ENCODE data around the gene TECPR2.

- TF ChIP-seq POLR2AphosphoS5 (IDR thresholded peaks at IDR 0.05; ENCODE audit: low read depth, low read length) (no peak), POLR2A (IDR thresholded peaks at IDR 0.05; ENCODE audit: borderline replicate concordance, extremely low read depth, insufficient read depth, insufficient read length) (no peak), REST (IDR thresholded peaks at IDR 0.05; ENCODE audit: low read depth) (no peak)
Observed at GRCh38 chr14:102417001-102417431, 54.3 kb downstream of the TECPR2 start.
